AG20443 (cell line): ENCODE results near the gene COL28A1.
A peak's percentile ranks its signal among the peaks of the same experiment; 100 is the strongest.

Experiments used
- DNase-seq: peaks from one replicate; pipeline ENCODE4 v3.0.0; 2012; ENCODE audit warnings: low spot score, mixed read lengths

COL28A1 gene

GRCh38 chr7:7330997-7331396, 204.7 kb downstream of the COL28A1 start:
- peak; percentile 17 for DNase-seq

- no peak for DNase-seq
Measured at GRCh38 chr7:7329326-7329725, 206.3 kb downstream of the COL28A1 start.

- DNase-seq, result no peak
Measured at GRCh38 chr7:7327423-7327822, 208.2 kb downstream of the COL28A1 start.

GRCh38 chr7:7324698-7325097, 211.0 kb downstream of the COL28A1 start:
- no peak for DNase-seq

- no peak for DNase-seq
Measured at GRCh38 chr7:7323921-7324320, 211.8 kb downstream of the COL28A1 start.

GRCh38 chr7:7323352-7323751, 212.3 kb downstream of the COL28A1 start:
- DNase-seq, result no peak

- no peak for DNase-seq
Measured at GRCh38 chr7:7321681-7322080, 214.0 kb downstream of the COL28A1 start.

- no peak for DNase-seq
Measured at GRCh38 chr7:7318601-7319000, 217.1 kb downstream of the COL28A1 start.

GRCh38 chr7:7317850-7318249, 217.8 kb downstream of the COL28A1 start:
- DNase-seq, result no peak

GRCh38 chr7:7315851-7316250, 219.8 kb downstream of the COL28A1 start:
- DNase-seq, result no peak

GRCh38 chr7:7312323-7312722, 223.3 kb downstream of the COL28A1 start:
- DNase-seq, result no peak

GRCh38 chr7:7311001-7311400, 224.7 kb downstream of the COL28A1 start:
- DNase-seq, result no peak

- no peak for DNase-seq
Measured at GRCh38 chr7:7309203-7309602, 226.5 kb downstream of the COL28A1 start.
